ENCODE data around the gene SVOPL.

- no peak for TF ChIP-seq CTCF (IDR thresholded peaks at IDR 0.05)
- no peak for TF ChIP-seq POLR2A (IDR thresholded peaks at IDR 0.05)
Observed at GRCh38 chr7:138579671-138580070, 121.5 kb downstream of the SVOPL start.

Measured in suprapubic skin (tissue), 3 donors.